ENCODE results near the gene ARHGEF35.
"Not testable (repeated sequence)": the region's sequence is repeated elsewhere in the genome, so short reads cannot be mapped to it uniquely, and the experiment has no call there.

- not testable (repeated sequence) for TF ChIP-seq CTCF, NFATC3, RXRA, ELF3 (CRISPR knock-in tag; IDR thresholded peaks at IDR 0.05)
Observed at GRCh38 chr7:144219149-144219548, 23.5 kb upstream of the ARHGEF35 start.
